Amniotic epithelial cell (primary cell): Measurements from ENCODE around the gene UPK1A.
"Not testable (repeated sequence)": the region's sequence is repeated elsewhere in the genome, so short reads cannot be mapped to it uniquely, and the experiment has no call there.

Source experiments
- DNase-seq: peaks from one replicate; pipeline ENCODE4 v3.0.0-alpha.2; 2010; ENCODE audit warnings: low read depth

UPK1A gene

GRCh38 chr19:35717665-35718344 lies 51.5 kb downstream of the UPK1A start, which contains the start of gene KMT2B:
Gene KMT2B (plus strand): TSS chr19:35718003. CDS start chr19:35718019, 16 bp downstream.
- no peak for DNase-seq

- no peak for DNase-seq
Measured at GRCh38 chr19:35718345-35719041, 52.2 kb downstream of the UPK1A start.

GRCh38 chr19:35719402-35720162 lies 53.3 kb downstream of the UPK1A start:
- DNase-seq, result no peak

- DNase-seq, result no peak
Measured at GRCh38 chr19:35720163-35720524, 53.8 kb downstream of the UPK1A start.

- no peak for DNase-seq
Measured at GRCh38 chr19:35720648-35721047, 54.3 kb downstream of the UPK1A start.

GRCh38 chr19:35721374-35721773 lies 55.1 kb downstream of the UPK1A start:
- no peak for DNase-seq

- DNase-seq, result no peak
Measured at GRCh38 chr19:35722461-35722860, 56.1 kb downstream of the UPK1A start.

- no peak for DNase-seq
Measured at GRCh38 chr19:35722897-35723296, 56.6 kb downstream of the UPK1A start.

- no peak for DNase-seq
Measured at GRCh38 chr19:35723671-35724070, 57.4 kb downstream of the UPK1A start.

- not testable (repeated sequence) for DNase-seq
Measured at GRCh38 chr19:35724132-35724531, 57.8 kb downstream of the UPK1A start.

GRCh38 chr19:35724560-35724959 lies 58.2 kb downstream of the UPK1A start:
- no peak for DNase-seq

- DNase-seq, result no peak
Measured at GRCh38 chr19:35725216-35725861, 59.0 kb downstream of the UPK1A start.

GRCh38 chr19:35727053-35727955 lies 61.0 kb downstream of the UPK1A start:
- no peak for DNase-seq
